OCI-LY1 (cell line): ENCODE results near the gene BOLA1.

Experiments
- EZH2 ChIP-seq: fragments of 200-600 bp; sonication (generic), shearing (Covaris generic); IDR thresholded peaks from 2 replicates; pipeline ENCODE4 v1.8.0; 2017; ENCODE audit warnings: borderline replicate concordance, mixed run types, mild to moderate bottlenecking, antibody characterized with exemption, low read length, moderate library complexity, mixed read lengths
- TF ChIP-seq, protein P1 (sequence below): fragments of 200-600 bp; sonication (generic), shearing (Covaris generic); IDR thresholded peaks from 2 replicates; pipeline ENCODE4 v1.5.1; 2017; ENCODE audit warnings: mild to moderate bottlenecking, antibody characterized with exemption, low read length, moderate library complexity, mixed read lengths

DNA sequence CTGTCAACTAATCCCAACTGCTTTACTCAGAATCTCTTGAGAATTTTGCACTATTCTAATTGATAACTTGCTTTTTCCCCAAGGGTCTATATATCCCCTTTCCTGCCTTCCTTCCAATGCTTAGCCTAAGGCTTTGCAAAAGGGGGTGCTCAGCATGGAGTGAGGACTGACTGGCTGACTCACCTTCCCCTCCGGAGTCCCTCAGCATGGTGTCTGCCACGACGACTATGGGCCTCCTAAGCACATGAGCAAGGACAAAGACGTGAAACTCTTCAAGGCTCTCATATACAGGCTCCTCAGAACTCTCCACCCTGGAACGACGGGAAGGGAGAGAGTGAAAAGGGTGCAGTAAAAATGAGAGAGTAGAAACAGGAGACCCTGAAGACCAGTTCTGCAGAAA lies 50.5 kb downstream of the BOLA1 start:
- TF ChIP-seq, protein P1, sequence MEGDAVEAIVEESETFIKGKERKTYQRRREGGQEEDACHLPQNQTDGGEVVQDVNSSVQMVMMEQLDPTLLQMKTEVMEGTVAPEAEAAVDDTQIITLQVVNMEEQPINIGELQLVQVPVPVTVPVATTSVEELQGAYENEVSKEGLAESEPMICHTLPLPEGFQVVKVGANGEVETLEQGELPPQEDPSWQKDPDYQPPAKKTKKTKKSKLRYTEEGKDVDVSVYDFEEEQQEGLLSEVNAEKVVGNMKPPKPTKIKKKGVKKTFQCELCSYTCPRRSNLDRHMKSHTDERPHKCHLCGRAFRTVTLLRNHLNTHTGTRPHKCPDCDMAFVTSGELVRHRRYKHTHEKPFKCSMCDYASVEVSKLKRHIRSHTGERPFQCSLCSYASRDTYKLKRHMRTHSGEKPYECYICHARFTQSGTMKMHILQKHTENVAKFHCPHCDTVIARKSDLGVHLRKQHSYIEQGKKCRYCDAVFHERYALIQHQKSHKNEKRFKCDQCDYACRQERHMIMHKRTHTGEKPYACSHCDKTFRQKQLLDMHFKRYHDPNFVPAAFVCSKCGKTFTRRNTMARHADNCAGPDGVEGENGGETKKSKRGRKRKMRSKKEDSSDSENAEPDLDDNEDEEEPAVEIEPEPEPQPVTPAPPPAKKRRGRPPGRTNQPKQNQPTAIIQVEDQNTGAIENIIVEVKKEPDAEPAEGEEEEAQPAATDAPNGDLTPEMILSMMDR, result no peak
- TF ChIP-seq EZH2, result no peak
